DND-41 (cell line): ENCODE measurements around the gene GRK2.

Source experiments
- ATAC-seq: fragments of 200-7000 bp; cut with Tn5 transposase; 3 replicates; pipeline ENCODE4 v1.9.1; 2021; ENCODE audit warnings: low read depth; ENCODE audit not compliant: insufficient read depth
- DNase-seq: peaks from one replicate; pipeline ENCODE4 v3.0.0-alpha.2; 2020
- H2AFZ ChIP-seq: 2 replicates; pipeline ENCODE4 v1.6.0; 2012; ENCODE audit warnings: low read depth, low read length
- H3K27ac ChIP-seq: 2 replicates; pipeline ENCODE4 v1.5.1; 2012; ENCODE audit warnings: low read length, inconsistent platforms
- H3K27me3 ChIP-seq: fragments of 200-600 bp; sonication (generic); 2 replicates; pipeline ENCODE4 v1.6.0; 2012; ENCODE audit warnings: low read length, mild to moderate bottlenecking, inconsistent platforms; ENCODE audit not compliant: insufficient read depth, poor library complexity
- H3K36me3 ChIP-seq: 2 replicates; pipeline ENCODE4 v1.5.1; 2012; ENCODE audit warnings: low read length, inconsistent platforms; ENCODE audit not compliant: insufficient read depth
- H3K4me1 ChIP-seq: 2 replicates; pipeline ENCODE4 v1.5.1; 2012; ENCODE audit warnings: mild to moderate bottlenecking, low read length; ENCODE audit not compliant: insufficient read depth
- H3K4me2 ChIP-seq: 2 replicates; pipeline ENCODE4 v1.6.0; 2012; ENCODE audit warnings: mild to moderate bottlenecking, moderate library complexity, low read length, inconsistent platforms; ENCODE audit not compliant: insufficient read depth
- H3K4me3 ChIP-seq, 2 experiments: fragments of 200-600 bp in 1 of 2; shearing (Covaris generic) in 1 of 2; 2 replicates each; pipeline ENCODE4 v1.5.1; 2012 to 2016; ENCODE audit warnings: inconsistent platforms in 2 of 2, low read length in 2 of 2, mild to moderate bottlenecking in 2 of 2, low read depth in 1 of 2, moderate library complexity in 1 of 2
- H3K79me2 ChIP-seq: 2 replicates; pipeline ENCODE4 v1.6.0; 2012; ENCODE audit warnings: low read length, inconsistent platforms; ENCODE audit not compliant: insufficient read depth
- H3K9ac ChIP-seq: 2 replicates; pipeline ENCODE4 v1.6.0; 2012; ENCODE audit warnings: low read depth, mild to moderate bottlenecking, inconsistent platforms, low read length, moderate library complexity
- H3K9me3 ChIP-seq: 2 replicates; pipeline ENCODE4 v1.5.1; 2012; ENCODE audit warnings: low read length, moderate library complexity, mild to moderate bottlenecking, inconsistent platforms; ENCODE audit not compliant: insufficient read depth, severe bottlenecking
- H4K20me1 ChIP-seq: 2 replicates; pipeline ENCODE4 v1.6.0; 2012; ENCODE audit warnings: low read length; ENCODE audit not compliant: insufficient read depth
- CTCF ChIP-seq: IDR thresholded peaks from 2 replicates; pipeline ENCODE4 v1.5.1; 2012; ENCODE audit warnings: borderline replicate concordance, low read length, moderate library complexity, mild to moderate bottlenecking; ENCODE audit not compliant: poor library complexity, severe bottlenecking; ENCODE audit errors: extremely low read depth
- EZH2 ChIP-seq: IDR thresholded peaks from 3 replicates; pipeline ENCODE4 v1.6.1; 2012; ENCODE audit warnings: borderline replicate concordance, low read depth, mild to moderate bottlenecking, moderate library complexity, low read length, inconsistent platforms; ENCODE audit not compliant: severe bottlenecking

The GRK2 gene

GRCh38 chr11:67306769-67307544 lies 40.7 kb downstream of the GRK2 start:
- no peak for TF ChIP-seq CTCF
- no peak for TF ChIP-seq EZH2
- Histone ChIP-seq H3K27me3 (no peaks in the 10 kb centered on the region), H3K4me3 (no peak overlapping the region), H4K20me1 (peaks cover under 1% of the 10 kb centered on the region; the same call in 1 of the 2 replicates), H3K27ac (no peak overlapping the region), H3K9me3 (no peaks in the 10 kb centered on the region), H3K79me2 (no peaks in the 10 kb centered on the region), H3K4me1 (no peaks in the 10 kb centered on the region), H3K4me2 (no peak overlapping the region), H3K36me3 (peaks cover 10% of the 10 kb centered on the region), H3K9ac (no peak overlapping the region), H2AFZ (no peak overlapping the region)
- ATAC-seq, result no peak
- no peak for DNase-seq

- Histone ChIP-seq H3K9ac (no peak overlapping the region), H3K36me3 (peaks cover 4% of the 10 kb centered on the region; the same call in 1 of the 2 replicates), H4K20me1 (no peaks in the 10 kb centered on the region), H2AFZ (no peak overlapping the region), H3K4me3 (no peak overlapping the region), H3K79me2 (no peaks in the 10 kb centered on the region), H3K9me3 (no peaks in the 10 kb centered on the region), H3K4me1 (no peaks in the 10 kb centered on the region), H3K27ac (no peak overlapping the region), H3K27me3 (no peaks in the 10 kb centered on the region), H3K4me2 (no peak overlapping the region)
- no peak for TF ChIP-seq EZH2
- TF ChIP-seq CTCF, result no peak
- DNase-seq (no peak), ATAC-seq (no peak)
These were observed 41.3 kb downstream of the GRK2 start for GRCh38 chr11:67307545-67308001.

- Histone ChIP-seq H3K9me3 (no peaks in the 10 kb centered on the region), H3K36me3 (no peaks in the 10 kb centered on the region), H3K27ac (no peak overlapping the region)
These were observed 42.0 kb downstream of the GRK2 start for GRCh38 chr11:67308031-67308866.

More at GRCh38 chr11:67308031-67308866, 42.0 kb downstream of the GRK2 start:
- ATAC-seq (no peak), DNase-seq (no peak)
- H3K4me1 ChIP-seq, result no peaks in the 10 kb centered on the region
- H3K79me2 ChIP-seq, result no peaks in the 10 kb centered on the region
- H3K4me3 ChIP-seq, result no peak overlapping the region
- H3K9ac ChIP-seq, result no peak overlapping the region; the same call in 1 of the 2 replicates
- no peak overlapping the region for H3K4me2 ChIP-seq
- H3K27me3 ChIP-seq, result no peaks in the 10 kb centered on the region
- no peaks in the 10 kb centered on the region for H4K20me1 ChIP-seq
- TF ChIP-seq EZH2 (no peak), CTCF (no peak)
- no peak overlapping the region for H2AFZ ChIP-seq
